H9 (cell line): ENCODE results near the gene STK17B. TPM values are rescaled to one million over a fixed set of nuclear protein-coding genes. Genes with fewer than 3 reads are reported as not detected.

Experiments
- DNase-seq: peaks from one replicate; pipeline ENCODE4 v3.0.0-alpha.2; 2017
- H2AFZ ChIP-seq: one replicate; pipeline ENCODE4 v1.6.1; 2013; ENCODE audit warnings: mild to moderate bottlenecking, low read length, control low read depth, moderate library complexity
- H2AK5ac ChIP-seq: 2 replicates; pipeline ENCODE4 v1.6.1; 2013; ENCODE audit warnings: low read length, control low read depth, mixed read lengths; ENCODE audit not compliant: insufficient read length
- H2BK120ac ChIP-seq: one replicate; pipeline ENCODE4 v1.6.1; 2013; ENCODE audit warnings: low read depth, mild to moderate bottlenecking, low read length, control low read depth, inconsistent platforms; ENCODE audit not compliant: poor library complexity, severe bottlenecking
- H2BK12ac ChIP-seq: 2 replicates; pipeline ENCODE4 v1.6.1; 2013; ENCODE audit warnings: low read length, control low read depth, mixed read lengths, low read depth; ENCODE audit not compliant: insufficient read length
- H2BK15ac ChIP-seq: 2 replicates; pipeline ENCODE4 v1.6.1; 2013; ENCODE audit warnings: low read depth, low read length, control low read depth
- H2BK20ac ChIP-seq: one replicate; pipeline ENCODE4 v1.6.1; 2013; ENCODE audit warnings: low read depth, mild to moderate bottlenecking, low read length, control low read depth, inconsistent platforms; ENCODE audit not compliant: poor library complexity, severe bottlenecking
- H2BK5ac ChIP-seq: 2 replicates; pipeline ENCODE4 v1.6.1; 2013; ENCODE audit warnings: low read length, control low read depth, mixed read lengths; ENCODE audit not compliant: insufficient read length
- H3K14ac ChIP-seq: 2 replicates; pipeline ENCODE4 v1.6.1; 2013; ENCODE audit warnings: low read length, control low read depth; ENCODE audit not compliant: insufficient read depth
- H3K18ac ChIP-seq: 2 replicates; pipeline ENCODE4 v1.6.1; 2013; ENCODE audit warnings: low read depth, mild to moderate bottlenecking, mixed read lengths, low read length, control low read depth; ENCODE audit not compliant: insufficient read length
- H3K23ac ChIP-seq: 2 replicates; pipeline ENCODE4 v1.6.1; 2013; ENCODE audit warnings: low read length, control low read depth, mixed read lengths, low read depth; ENCODE audit not compliant: insufficient read length
- H3K23me2 ChIP-seq: 2 replicates; pipeline ENCODE4 v1.6.1; 2013; ENCODE audit warnings: low read depth, mild to moderate bottlenecking, mixed read lengths, low read length, control low read depth; ENCODE audit not compliant: insufficient read length, poor library complexity, severe bottlenecking
- H3K27ac ChIP-seq: 2 replicates; pipeline ENCODE4 v1.5.1; 2013; ENCODE audit warnings: low read length, control low read depth, mixed read lengths, low read depth; ENCODE audit not compliant: insufficient read length
- H3K27me3 ChIP-seq: 2 replicates; pipeline ENCODE4 v1.6.1; 2013; ENCODE audit warnings: low read length, control low read depth, inconsistent platforms; ENCODE audit not compliant: insufficient read depth
- H3K4ac ChIP-seq: 2 replicates; pipeline ENCODE4 v1.6.1; 2013; ENCODE audit warnings: low read depth, mild to moderate bottlenecking, control low read depth, inconsistent platforms, low read length, moderate library complexity
- H3K4me1 ChIP-seq: 2 replicates; pipeline ENCODE4 v1.6.1; 2013; ENCODE audit warnings: low read length, control low read depth, inconsistent platforms; ENCODE audit not compliant: insufficient read depth
- H3K4me2 ChIP-seq: 2 replicates; pipeline ENCODE4 v1.6.1; 2013; ENCODE audit warnings: low read length, control low read depth, mixed read lengths; ENCODE audit not compliant: insufficient read length, insufficient read depth
- H3K56ac ChIP-seq: 2 replicates; pipeline ENCODE4 v1.6.1; 2013; ENCODE audit warnings: low read depth, mild to moderate bottlenecking, mixed read lengths, low read length, control low read depth; ENCODE audit not compliant: insufficient read length
- H3K79me1 ChIP-seq: 2 replicates; pipeline ENCODE4 v1.6.1; 2013; ENCODE audit warnings: low read depth, mild to moderate bottlenecking, moderate library complexity, low read length, control low read depth, inconsistent platforms; ENCODE audit not compliant: insufficient read depth, poor library complexity, severe bottlenecking
- H3K79me2 ChIP-seq: 2 replicates; pipeline ENCODE4 v1.6.1; 2013; ENCODE audit warnings: low read length, control low read depth, inconsistent platforms; ENCODE audit not compliant: insufficient read depth
- H3K9ac ChIP-seq: 2 replicates; pipeline ENCODE4 v1.6.1; 2013; ENCODE audit warnings: low read length, control low read depth, mixed read lengths; ENCODE audit not compliant: insufficient read length; ENCODE audit errors: extremely low read depth
- H3K9me3 ChIP-seq: one replicate; pipeline ENCODE4 v1.6.1; 2013; ENCODE audit warnings: low read depth, low read length, inconsistent platforms; ENCODE audit not compliant: control insufficient read depth
- H3T11ph ChIP-seq: one replicate; pipeline ENCODE4 v1.6.1; 2013; ENCODE audit warnings: mild to moderate bottlenecking, low read length, control low read depth, inconsistent platforms
- H4K20me1 ChIP-seq: one replicate; pipeline ENCODE4 v1.6.1; 2013; ENCODE audit not compliant: control insufficient read depth, insufficient read length, insufficient read depth
- H4K5ac ChIP-seq: 2 replicates; pipeline ENCODE4 v1.6.1; 2013; ENCODE audit warnings: low read depth, mild to moderate bottlenecking, mixed read lengths, low read length, control low read depth; ENCODE audit not compliant: insufficient read length
- H4K8ac ChIP-seq: replicated peaks from 2 replicates; pipeline ENCODE4 v1.6.1; 2013; ENCODE audit warnings: low read length, control low read depth, mixed read lengths, low read depth; ENCODE audit not compliant: insufficient read length
- H4K91ac ChIP-seq: 2 replicates; pipeline ENCODE4 v1.6.1; 2013; ENCODE audit warnings: low read depth, mild to moderate bottlenecking, moderate library complexity, mixed read lengths, low read length, control low read depth; ENCODE audit not compliant: insufficient read length
- H3K27ac Mint-ChIP-seq, 3 experiments: 2 replicates in 2 of 3; 3 replicates in 1 of 3; pipeline ENCODE4 v1.8.0; 2020 to 2021; ENCODE audit warnings: mixed read lengths in 3 of 3, mild to moderate bottlenecking in 1 of 3, moderate library complexity in 1 of 3
- H3K27me3 Mint-ChIP-seq: 2 replicates; pipeline ENCODE4 v1.8.0; 2021; ENCODE audit warnings: low read depth, mild to moderate bottlenecking, moderate library complexity, mixed read lengths
- H3K36me3 Mint-ChIP-seq, 3 experiments: 2 replicates in 2 of 3; 3 replicates in 1 of 3; pipeline ENCODE4 v1.8.0; 2020 to 2021; ENCODE audit warnings: low read depth in 3 of 3, mixed read lengths in 3 of 3; ENCODE audit not compliant: insufficient read depth in 1 of 3
- H3K4me1 Mint-ChIP-seq, 2 experiments: 2 replicates each; pipeline ENCODE4 v1.8.0; 2020; ENCODE audit warnings: mixed read lengths in 2 of 2
- H3K4me3 Mint-ChIP-seq, 2 experiments: 2 replicates in 1 of 2; 3 replicates in 1 of 2; pipeline ENCODE4 v1.8.0; 2020 to 2021; ENCODE audit warnings: mild to moderate bottlenecking in 2 of 2, mixed read lengths in 2 of 2, moderate library complexity in 1 of 2
- H3K9me3 Mint-ChIP-seq, 2 experiments: 2 replicates in 1 of 2; 3 replicates in 1 of 2; pipeline ENCODE4 v1.8.0; 2020; ENCODE audit warnings: mild to moderate bottlenecking in 2 of 2, mixed read lengths in 2 of 2, moderate library complexity in 1 of 2
- WGBS: extraction: QIAGEN DNeasy Blood & Tissue Kit; methylation state at CpG from one replicate; pipeline ENCODE4 v1.1.7; 2013; ENCODE audit warnings: missing lambda C conversion rate, low lambda C conversion rate, mixed read lengths; ENCODE audit not compliant: insufficient read length; ENCODE audit errors: extremely low coverage; 5-methylcytosine and 5-hydroxymethylcytosine counted together
- total RNA-seq: library from RNA; stranded (reverse); gene quantifications from 2 replicates; pipeline ENCODE4 v1.2.1, GENCODE V29; 2021
- TF ChIP-seq, protein P1 (sequence below): fragments of 200-600 bp; sonication (generic); conservative IDR thresholded peaks from 3 replicates; pipeline ENCODE4 v1.8.0; 2021; ENCODE audit warnings: antibody characterized with exemption, mild to moderate bottlenecking

Gene STK17B
- total RNA-seq, 1 experiment from 2014 or later: 6.1 TPM

GRCh38 chr2:196117214-196117705, 54.1 kb downstream of the STK17B start:
- no peak for DNase-seq
- 0 out of 2 replicates have a peak, but pooled peaks cover 2% of the 10 kb centered on the region for H3K4me1 ChIP-seq
- H2AK5ac ChIP-seq: no peak overlapping the region
- peaks cover 0 to 4% of the 10 kb centered on the region in 2 experiments; a peak in 1 of 5 replicates for H3K9me3 Mint-ChIP-seq
- H3K79me2 ChIP-seq: no peaks in the 10 kb centered on the region
- no peaks in the 10 kb centered on the region for H3K27me3 ChIP-seq
- no peak overlapping the region for H3K18ac ChIP-seq
- no peaks in the 10 kb centered on the region for H3K9me3 ChIP-seq
- H2BK5ac ChIP-seq: no peak overlapping the region
- H3K79me1 ChIP-seq: no peaks in the 10 kb centered on the region
- no peak overlapping the region for H2BK120ac ChIP-seq
- H3T11ph ChIP-seq: no peak overlapping the region
- peaks cover 0 to 4% (median 0%) of the 10 kb centered on the region in 3 experiments; a peak in 2 of 7 replicates for H3K36me3 Mint-ChIP-seq
- H3K56ac ChIP-seq: no peak overlapping the region
- no peak overlapping the region for H3K9ac ChIP-seq
- no peak overlapping the region for H4K5ac ChIP-seq
- H2BK15ac ChIP-seq: no peak overlapping the region
- H3K4me2 ChIP-seq: no peak overlapping the region
- WGBS: no CpG with 5 or more reads among the region's 4 CpGs
- H3K14ac ChIP-seq: no peak overlapping the region
- no peaks in the 10 kb centered on the region for H3K27me3 Mint-ChIP-seq
- no peak overlapping the region for H3K27ac ChIP-seq
- no peak overlapping the region for H4K91ac ChIP-seq
- H2AFZ ChIP-seq: no peak overlapping the region
- no peak overlapping the region for H2BK20ac ChIP-seq
- H3K23me2 ChIP-seq: no peaks in the 10 kb centered on the region
- TF ChIP-seq, protein P1, sequence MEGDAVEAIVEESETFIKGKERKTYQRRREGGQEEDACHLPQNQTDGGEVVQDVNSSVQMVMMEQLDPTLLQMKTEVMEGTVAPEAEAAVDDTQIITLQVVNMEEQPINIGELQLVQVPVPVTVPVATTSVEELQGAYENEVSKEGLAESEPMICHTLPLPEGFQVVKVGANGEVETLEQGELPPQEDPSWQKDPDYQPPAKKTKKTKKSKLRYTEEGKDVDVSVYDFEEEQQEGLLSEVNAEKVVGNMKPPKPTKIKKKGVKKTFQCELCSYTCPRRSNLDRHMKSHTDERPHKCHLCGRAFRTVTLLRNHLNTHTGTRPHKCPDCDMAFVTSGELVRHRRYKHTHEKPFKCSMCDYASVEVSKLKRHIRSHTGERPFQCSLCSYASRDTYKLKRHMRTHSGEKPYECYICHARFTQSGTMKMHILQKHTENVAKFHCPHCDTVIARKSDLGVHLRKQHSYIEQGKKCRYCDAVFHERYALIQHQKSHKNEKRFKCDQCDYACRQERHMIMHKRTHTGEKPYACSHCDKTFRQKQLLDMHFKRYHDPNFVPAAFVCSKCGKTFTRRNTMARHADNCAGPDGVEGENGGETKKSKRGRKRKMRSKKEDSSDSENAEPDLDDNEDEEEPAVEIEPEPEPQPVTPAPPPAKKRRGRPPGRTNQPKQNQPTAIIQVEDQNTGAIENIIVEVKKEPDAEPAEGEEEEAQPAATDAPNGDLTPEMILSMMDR: no peak
- H3K23ac ChIP-seq: no peak overlapping the region
- H2BK12ac ChIP-seq: no peak overlapping the region
- H4K20me1 ChIP-seq: no peaks in the 10 kb centered on the region
- H3K4me3 Mint-ChIP-seq: no peak overlapping the region
- peaks cover 24 to 25% of the 10 kb centered on the region in 2 experiments for H3K4me1 Mint-ChIP-seq
- H4K8ac ChIP-seq: no peak overlapping the region
- no peak overlapping the region for H3K4ac ChIP-seq
- no peak overlapping the region for H3K27ac Mint-ChIP-seq
